CD14-positive monocyte (primary cell): ENCODE data around the gene CARS2. TPM values are rescaled to one million over a fixed set of nuclear protein-coding genes. Genes with fewer than 3 reads are reported as not detected.

Experiments
- DNase-seq, 3 donors: peaks; one replicate each; pipeline ENCODE4 v3.0.0-alpha.2; 2011 to 2022
- H2AFZ ChIP-seq: 2 replicates; pipeline ENCODE4 v1.6.0; 2012; ENCODE audit warnings: mild to moderate bottlenecking, low read depth, low read length, inconsistent platforms; ENCODE audit not compliant: insufficient read depth, poor library complexity, severe bottlenecking
- H3K27ac ChIP-seq, 2 donors: 1 replicate in 1 of 2; 2 replicates in 1 of 2; pipeline ENCODE4 v1.5.1; 2012 to 2013; ENCODE audit warnings: low read length in 2 of 2, control low read depth in 1 of 2, inconsistent platforms in 1 of 2, low read depth in 1 of 2, mild to moderate bottlenecking in 1 of 2
- H3K27me3 ChIP-seq, 2 donors: one replicate each; pipeline versions ENCODE4 v1.6.0 to v1.6.1; 2011 to 2013; ENCODE audit warnings: low read length in 2 of 2; ENCODE audit not compliant: control insufficient read depth in 2 of 2, insufficient read depth in 2 of 2
- H3K36me3 ChIP-seq, 2 donors: replicated peaks in 1 of 2; 1 replicate in 1 of 2; 2 replicates in 1 of 2; pipeline versions ENCODE4 v1.5.1 to v1.6.1; 2012 to 2013; ENCODE audit warnings: low read length in 2 of 2, control low read depth in 1 of 2, inconsistent platforms in 1 of 2, mild to moderate bottlenecking in 1 of 2; ENCODE audit not compliant: insufficient read depth in 2 of 2, control insufficient read depth in 1 of 2
- H3K4me1 ChIP-seq, 2 donors: 1 replicate in 1 of 2; 2 replicates in 1 of 2; pipeline versions ENCODE4 v1.5.1 to v1.6.1; 2012 to 2013; ENCODE audit warnings: low read length in 2 of 2, control low read depth in 1 of 2, inconsistent platforms in 1 of 2, mild to moderate bottlenecking in 1 of 2, moderate library complexity in 1 of 2; ENCODE audit not compliant: insufficient read depth in 2 of 2, control insufficient read depth in 1 of 2
- H3K4me2 ChIP-seq: replicated peaks from 2 replicates; pipeline ENCODE3; 2012; ENCODE audit warnings: low read length, moderate library complexity, mild to moderate bottlenecking; ENCODE audit not compliant: poor library complexity, severe bottlenecking; ENCODE audit errors: extremely low read depth
- H3K4me3 ChIP-seq, 3 experiments: fragments of 200-600 bp in 1 of 3; sonication (generic) in 1 of 3; replicated peaks in 1 of 3; 1 replicate in 2 of 3; 2 replicates in 1 of 3; pipeline ENCODE4 v1.5.1; 2011 to 2013; ENCODE audit warnings: low read length in 3 of 3, mild to moderate bottlenecking in 3 of 3, control low read depth in 2 of 3, low read depth in 2 of 3, inconsistent platforms in 1 of 3, moderate library complexity in 1 of 3
- H3K79me2 ChIP-seq: 2 replicates; pipeline ENCODE4 v1.6.0; 2012; ENCODE audit warnings: mild to moderate bottlenecking, control low read depth, inconsistent platforms, low read length, moderate library complexity; ENCODE audit not compliant: insufficient read depth
- H3K9ac ChIP-seq: 2 replicates; pipeline ENCODE4 v1.6.0; 2017; ENCODE audit warnings: low read length, mild to moderate bottlenecking; ENCODE audit not compliant: insufficient read depth, poor library complexity, severe bottlenecking
- H3K9me3 ChIP-seq, 2 donors: replicated peaks in 1 of 2; 1 replicate in 1 of 2; 2 replicates in 1 of 2; pipeline versions ENCODE4 v1.5.1 to v1.6.1; 2012 to 2013; ENCODE audit warnings: low read length in 2 of 2, control low read depth in 1 of 2; ENCODE audit not compliant: control insufficient read depth in 1 of 2, insufficient read depth in 1 of 2
- H4K20me1 ChIP-seq: 2 replicates; pipeline ENCODE4 v1.6.0; 2012; ENCODE audit warnings: mild to moderate bottlenecking, low read length, control low read depth, moderate library complexity; ENCODE audit not compliant: insufficient read depth
- H3K27ac Mint-ChIP-seq, 7 donors: one replicate each; pipeline ENCODE4 v1.8.0; 2020; ENCODE audit warnings: mild to moderate bottlenecking in 7 of 7, mixed read lengths in 7 of 7, moderate library complexity in 6 of 7, inconsistent platforms in 2 of 7
- H3K27me3 Mint-ChIP-seq, 3 donors: one replicate each; pipeline ENCODE4 v1.8.0; 2021 to 2022; ENCODE audit warnings: low read depth in 3 of 3, mild to moderate bottlenecking in 3 of 3, mixed read lengths in 3 of 3, moderate library complexity in 3 of 3, inconsistent platforms in 1 of 3
- H3K36me3 Mint-ChIP-seq, 2 donors: one replicate each; pipeline ENCODE4 v1.8.0; 2020; ENCODE audit warnings: mixed read lengths in 2 of 2, inconsistent platforms in 1 of 2, mild to moderate bottlenecking in 1 of 2
- H3K4me1 Mint-ChIP-seq: one replicate; pipeline ENCODE4 v1.8.0; 2020; ENCODE audit warnings: mild to moderate bottlenecking, mixed read lengths
- H3K4me3 Mint-ChIP-seq, 2 donors: one replicate each; pipeline ENCODE4 v1.8.0; 2020; ENCODE audit warnings: mild to moderate bottlenecking in 2 of 2, mixed read lengths in 2 of 2, moderate library complexity in 1 of 2
- H3K9me3 Mint-ChIP-seq, 7 donors: one replicate each; pipeline ENCODE4 v1.8.0; 2020 to 2022; ENCODE audit warnings: mixed read lengths in 7 of 7, mild to moderate bottlenecking in 6 of 7, moderate library complexity in 6 of 7, inconsistent platforms in 2 of 7
- WGBS: methylation state at CpG from one replicate; pipeline ENCODE4 v1.1.5; 2013; ENCODE audit warnings: missing lambda C conversion rate; ENCODE audit not compliant: insufficient coverage; 5-methylcytosine and 5-hydroxymethylcytosine counted together
- intact Hi-C, 2 donors: fragments of 100-400 bp; cut with micrococcal nuclease; formaldehyde crosslinking; loops; one replicate each; pipeline versions ENCODE4 v1.15.0 to v1.15.1; 2023
- polyA plus RNA-seq, 3 donors: library from polyadenylated mRNA; depleted of rRNA in 1 of 3; unstranded in 2 of 3; stranded (reverse) in 1 of 3; fragments of 300-500 nt in 2 of 3; fragments of >200 nt in 1 of 3; fragmentation: Illumina TruSeq in 2 of 3; gene quantifications; 1 replicate in 2 of 3; 2 replicates in 1 of 3; pipeline ENCODE4 v1.2.3, GENCODE V29; 2012 to 2021
- TF ChIP-seq, protein P1 (sequence below): fragments of 200-600 bp; IDR thresholded peaks from one replicate; pipeline ENCODE4 v1.8.0; 2022; ENCODE audit warnings: antibody characterized with exemption, mild to moderate bottlenecking

The CARS2 gene
- polyA plus RNA-seq, 3 donors, result 130 to 305 (median 227) TPM

DNA sequence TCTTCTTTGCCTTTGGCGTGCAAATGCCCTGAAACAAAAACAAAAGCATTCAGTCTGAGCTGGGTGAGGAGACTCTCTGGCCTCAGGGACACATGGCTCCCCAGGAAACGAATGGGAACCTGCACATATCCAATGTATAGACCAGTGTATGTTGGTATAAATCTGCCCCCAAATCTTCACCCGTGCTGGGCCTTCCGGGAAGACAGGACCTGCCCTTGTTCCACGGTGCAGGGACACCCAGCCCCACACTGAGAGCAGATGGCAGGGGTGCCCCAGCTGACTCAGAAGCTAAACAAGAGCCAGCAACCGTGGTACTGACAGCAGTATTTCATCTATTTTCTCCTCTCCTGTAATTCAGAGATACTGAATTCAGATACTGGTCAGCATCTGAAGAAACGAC is 42.4 kb downstream of the CARS2 start:
- Histone ChIP-seq H3K4me1 (peaks cover 90 to 92% of the 10 kb centered on the region in 2 donors), H3K36me3 (peaks cover 19 to 21% of the 10 kb centered on the region in 2 donors), H3K9ac (peak overlapping the region; percentile 16), H3K9me3 (no peaks in the 10 kb centered on the region), H2AFZ (no peak overlapping the region), H3K79me2 (peaks cover 69% of the 10 kb centered on the region), H4K20me1 (no peaks in the 10 kb centered on the region), H3K4me2 (peak overlapping the region; percentile 72), H3K27ac (peak overlapping the region; percentile 91 to 98), H3K27me3 (no peaks in the 10 kb centered on the region), H3K4me3 (peak overlapping the region in 1 of 3 experiments; percentile 66)
- H3K4me1 Mint-ChIP-seq, result peaks cover 86% of the 10 kb centered on the region
- TF ChIP-seq, protein P1, sequence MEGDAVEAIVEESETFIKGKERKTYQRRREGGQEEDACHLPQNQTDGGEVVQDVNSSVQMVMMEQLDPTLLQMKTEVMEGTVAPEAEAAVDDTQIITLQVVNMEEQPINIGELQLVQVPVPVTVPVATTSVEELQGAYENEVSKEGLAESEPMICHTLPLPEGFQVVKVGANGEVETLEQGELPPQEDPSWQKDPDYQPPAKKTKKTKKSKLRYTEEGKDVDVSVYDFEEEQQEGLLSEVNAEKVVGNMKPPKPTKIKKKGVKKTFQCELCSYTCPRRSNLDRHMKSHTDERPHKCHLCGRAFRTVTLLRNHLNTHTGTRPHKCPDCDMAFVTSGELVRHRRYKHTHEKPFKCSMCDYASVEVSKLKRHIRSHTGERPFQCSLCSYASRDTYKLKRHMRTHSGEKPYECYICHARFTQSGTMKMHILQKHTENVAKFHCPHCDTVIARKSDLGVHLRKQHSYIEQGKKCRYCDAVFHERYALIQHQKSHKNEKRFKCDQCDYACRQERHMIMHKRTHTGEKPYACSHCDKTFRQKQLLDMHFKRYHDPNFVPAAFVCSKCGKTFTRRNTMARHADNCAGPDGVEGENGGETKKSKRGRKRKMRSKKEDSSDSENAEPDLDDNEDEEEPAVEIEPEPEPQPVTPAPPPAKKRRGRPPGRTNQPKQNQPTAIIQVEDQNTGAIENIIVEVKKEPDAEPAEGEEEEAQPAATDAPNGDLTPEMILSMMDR, result no peak
- peak overlapping the region; percentile 14 to 90 for H3K4me3 Mint-ChIP-seq
- H3K27ac Mint-ChIP-seq, result peak overlapping the region; percentile 97 to 99 (median 98)
- peaks cover 39 to 59% of the 10 kb centered on the region in 2 donors for H3K36me3 Mint-ChIP-seq
- 63% methylated on average over 3 of the region's 7 CpGs for WGBS
- no peak for DNase-seq
- intact Hi-C loops, result loop anchor here (5.0 to 10.0 kb wide), 3 partner anchors 34 to 251 kb away; partner anchors contain the start of gene ANKRD10 (in 1 of the 2)
- H3K27me3 Mint-ChIP-seq, result peaks cover 0 to 1% (median 0%) of the 10 kb centered on the region in 3 donors
- H3K9me3 Mint-ChIP-seq, result peaks cover 0 to 1% (median 0%) of the 10 kb centered on the region in 7 donors

DNA sequence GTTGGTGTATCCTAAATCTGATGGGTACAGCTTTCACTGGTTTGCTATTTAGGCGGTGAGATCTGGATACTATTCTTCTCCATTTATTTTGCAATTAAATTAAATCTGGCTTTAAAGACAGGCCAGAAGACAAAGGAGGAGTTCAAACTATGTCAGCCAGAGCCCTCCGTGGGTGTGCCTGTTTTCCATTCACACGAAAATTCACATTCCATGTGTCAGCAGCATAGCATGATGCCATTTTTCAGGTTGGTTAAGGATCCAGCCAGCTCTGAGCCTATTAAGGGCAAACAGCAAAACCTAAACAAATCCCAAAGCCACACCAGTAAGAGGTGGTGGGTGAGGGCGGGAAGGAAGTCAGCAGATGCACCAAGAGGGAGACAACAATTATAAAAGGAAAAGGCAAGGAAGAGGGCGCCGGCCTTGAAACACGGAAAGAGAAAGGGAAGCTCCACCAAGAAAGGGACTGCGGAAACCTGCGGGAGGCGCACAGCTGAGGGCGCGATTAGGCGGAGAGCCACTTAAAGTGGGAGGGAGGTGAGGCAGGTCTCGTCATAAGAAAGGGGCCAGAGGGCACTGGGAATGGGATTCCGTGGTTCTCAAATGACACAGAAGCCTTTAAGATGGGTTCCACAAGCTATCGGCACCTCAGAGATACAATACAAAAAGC is 43.0 kb downstream of the CARS2 start:
- WGBS, result 93% methylated on average over 11 of the region's 16 CpGs
- H3K9me3 ChIP-seq, result no peaks in the 10 kb centered on the region
- H3K36me3 ChIP-seq, result peaks cover 19 to 21% of the 10 kb centered on the region in 2 donors
- Mint-ChIP-seq H3K36me3 (peaks cover 37 to 53% of the 10 kb centered on the region in 2 donors), H3K4me1 (peaks cover 90% of the 10 kb centered on the region), H3K4me3 (peak overlapping the region; percentile 14 to 15), H3K27ac (peak overlapping the region; percentile 97 to 99 (median 98)), H3K9me3 (peaks cover 0 to 4% (median 0%) of the 10 kb centered on the region in 7 donors), H3K27me3 (peaks cover 0 to 1% (median 0%) of the 10 kb centered on the region in 3 donors)
- TF ChIP-seq, protein P1, result no peak
- H4K20me1 ChIP-seq, result no peaks in the 10 kb centered on the region
- peak overlapping the region; percentile 16 for H3K9ac ChIP-seq
- no peaks in the 10 kb centered on the region for H3K27me3 ChIP-seq
- DNase-seq, result no peak
- peak overlapping the region; percentile 91 to 98 for H3K27ac ChIP-seq
- intact Hi-C loops, result loop anchor here (5.0 to 10.0 kb wide), 3 partner anchors 34 to 252 kb away; partner anchors contain the start of gene ANKRD10 (in 1 of the 2)
- no peak overlapping the region for H2AFZ ChIP-seq
- peak overlapping the region in 1 of 3 experiments; percentile 66 for H3K4me3 ChIP-seq
- H3K4me2 ChIP-seq, result peak overlapping the region; percentile 72
- peaks cover 67% of the 10 kb centered on the region for H3K79me2 ChIP-seq
- H3K4me1 ChIP-seq, result peaks cover 92 to 95% of the 10 kb centered on the region in 2 donors
